Measurements from ENCODE around the gene PWP2.
"Not testable (repeated sequence)": the region's sequence is repeated elsewhere in the genome, so short reads cannot be mapped to it uniquely, and the experiment has no call there.

Gene PWP2

DNA sequence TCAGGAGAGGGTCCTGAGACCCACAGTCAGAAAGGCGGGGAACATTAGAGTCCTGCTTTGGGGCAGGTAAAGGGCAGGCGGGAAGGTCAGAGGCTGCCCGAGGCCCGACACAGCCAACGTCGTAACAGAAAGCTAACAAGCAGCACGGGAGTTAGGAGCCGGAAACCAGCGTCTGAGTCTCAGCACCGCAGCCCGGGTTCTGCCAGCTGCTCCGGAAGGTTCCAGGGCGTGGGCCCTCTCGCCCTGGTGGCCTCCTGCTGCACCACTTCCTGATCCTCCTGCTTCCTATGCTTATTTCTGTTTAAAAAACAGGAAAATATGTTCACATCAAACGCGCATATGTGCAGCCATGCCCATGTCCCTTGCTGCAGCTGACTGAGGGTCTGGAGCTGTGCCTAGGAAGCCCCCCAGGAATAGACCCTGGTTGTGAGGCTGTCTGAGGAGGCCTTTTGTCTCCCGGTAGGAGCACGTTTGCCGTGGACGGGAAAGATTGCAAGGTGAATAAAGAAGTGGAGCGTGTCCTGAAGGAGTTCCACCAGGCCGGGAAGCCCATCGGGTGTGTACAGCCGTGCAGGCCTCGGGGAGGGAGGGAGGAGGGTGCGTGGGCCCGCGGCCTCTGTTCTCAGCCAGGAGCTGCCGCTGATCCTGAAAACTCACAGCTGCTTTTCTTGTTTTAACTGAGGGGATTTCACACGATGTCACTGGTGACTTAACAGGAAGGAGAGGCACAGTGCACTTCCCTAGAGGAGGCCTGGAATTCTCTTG lies 32.8 kb downstream of the PWP2 start:
- DNase-seq = not testable (repeated sequence)

DNA sequence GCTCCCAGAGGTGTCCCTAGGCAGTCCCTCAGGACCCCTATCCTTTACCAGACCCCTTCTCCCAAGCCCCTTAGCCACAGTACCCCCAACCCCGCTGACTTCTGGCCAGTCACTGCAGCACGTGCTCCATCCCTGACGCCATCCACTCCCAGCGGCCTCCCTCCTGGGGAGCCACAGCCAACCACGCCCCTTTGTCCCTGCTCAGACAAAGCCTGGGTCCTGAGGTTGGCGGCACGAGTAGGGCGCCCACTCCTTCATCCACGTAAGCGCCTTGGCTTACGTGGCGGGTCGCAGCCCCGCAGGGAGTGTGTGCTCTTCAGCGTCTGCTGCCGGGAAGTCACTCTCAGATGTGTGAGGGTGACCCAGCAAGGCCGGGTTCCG lies 33.3 kb downstream of the PWP2 start:
- not testable (repeated sequence) for DNase-seq

- not testable (repeated sequence) for DNase-seq
Observed at GRCh38 chr21:44142470-44142869, 35.3 kb downstream of the PWP2 start.

DNA sequence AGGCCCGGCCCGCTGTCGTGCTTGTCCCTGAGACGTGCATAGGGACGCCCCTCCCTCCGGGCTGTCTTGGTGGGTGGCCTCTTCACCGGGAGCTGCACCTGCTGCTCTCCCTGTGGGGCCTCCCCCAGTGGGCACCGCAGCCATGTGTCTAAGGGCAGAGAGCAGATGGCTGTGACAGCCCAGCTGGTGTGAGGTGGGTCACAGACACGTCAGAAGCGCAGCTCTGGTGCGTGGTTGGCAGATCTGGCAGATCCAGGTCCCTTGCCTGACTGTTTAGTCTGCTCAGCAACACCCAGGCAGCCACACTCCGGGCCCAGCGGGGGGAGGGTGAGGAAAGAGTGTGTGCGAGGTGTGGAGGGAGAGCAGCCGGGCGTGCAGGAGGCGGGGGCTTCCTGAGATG lies 36.2 kb downstream of the PWP2 start:
- DNase-seq = not testable (repeated sequence)

DNA sequence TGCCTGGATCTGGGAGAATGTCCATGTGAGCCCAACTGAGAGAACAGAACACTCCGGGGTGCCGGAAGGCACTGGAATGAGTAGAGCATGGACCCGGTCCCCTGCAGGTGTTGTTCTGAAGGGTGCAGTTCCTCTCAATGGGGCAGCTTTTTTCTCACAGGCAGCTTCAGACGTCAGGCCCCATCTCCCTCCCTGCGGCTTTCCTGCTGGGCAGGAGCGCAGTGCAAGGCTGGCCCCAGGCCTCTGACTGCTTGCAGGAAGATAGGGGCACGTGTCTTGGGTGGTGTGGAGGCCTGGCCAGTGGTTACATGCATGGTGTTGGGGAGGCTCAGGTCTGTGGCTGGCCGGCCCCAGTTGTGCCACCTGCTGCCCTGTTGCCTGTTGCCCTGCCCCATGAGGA lies 36.8 kb downstream of the PWP2 start:
- not testable (repeated sequence) for DNase-seq

GRCh38 chr21:44144784-44145602 lies 37.8 kb downstream of the PWP2 start:
- DNase-seq = not testable (repeated sequence)

- not testable (repeated sequence) for DNase-seq
Observed at GRCh38 chr21:44145616-44146015, 38.4 kb downstream of the PWP2 start.

- not testable (repeated sequence) for DNase-seq
Observed at GRCh38 chr21:44147108-44147507, 39.9 kb downstream of the PWP2 start.

DNA sequence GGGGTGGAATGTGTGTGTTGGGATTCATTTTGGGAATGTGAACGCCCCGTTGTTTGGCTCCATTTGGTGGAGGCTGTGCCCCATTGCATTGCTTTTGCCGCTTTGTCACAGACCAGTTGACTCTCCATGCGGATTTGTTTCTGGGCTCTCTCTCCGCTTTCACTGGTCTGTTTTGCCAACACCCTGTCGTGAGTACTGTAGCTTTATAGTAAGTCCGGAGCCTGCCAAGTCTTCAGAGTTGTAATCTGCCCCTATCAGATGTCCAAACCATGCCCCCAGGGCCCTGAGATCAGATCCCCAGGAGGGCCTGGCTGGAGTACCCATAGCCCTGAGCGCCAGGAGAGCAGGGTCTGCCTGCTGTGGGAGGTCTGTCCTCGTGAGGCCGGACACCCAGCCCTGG lies 43.1 kb downstream of the PWP2 start:
- DNase-seq = not testable (repeated sequence)

DNA sequence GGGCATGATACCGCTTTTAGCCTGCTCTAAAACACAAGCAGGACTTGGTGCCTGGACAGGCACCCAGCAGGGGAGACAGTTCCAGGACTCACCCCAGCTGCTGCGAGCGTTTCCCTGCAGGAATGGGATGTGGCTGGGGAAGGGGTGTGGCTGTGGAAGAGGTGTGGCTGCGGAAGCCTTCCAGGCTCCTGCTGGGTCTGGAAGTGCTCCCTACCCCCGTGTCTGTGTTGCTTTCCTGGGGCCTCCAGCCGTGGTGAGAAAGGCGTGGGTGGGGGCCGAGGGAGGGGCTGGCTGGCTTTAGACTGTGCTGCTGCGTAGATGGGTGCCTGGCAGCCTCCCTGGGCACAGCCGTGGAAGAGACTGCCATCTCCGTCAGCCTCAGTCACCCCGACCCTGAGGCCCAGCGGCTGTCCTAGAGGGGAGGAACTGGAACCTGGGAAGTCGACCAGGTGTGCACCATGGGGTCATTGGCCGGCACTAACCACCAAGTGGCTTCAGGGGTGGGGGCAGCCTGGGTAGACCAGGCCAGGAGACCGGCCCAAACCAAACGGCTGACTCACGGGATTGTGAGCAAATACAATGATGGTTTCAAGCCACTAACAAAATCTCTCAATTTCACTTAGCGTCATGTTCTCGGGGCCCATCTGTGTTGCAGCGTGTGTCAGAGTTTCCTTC lies 46.2 kb downstream of the PWP2 start:
- not testable (repeated sequence) for DNase-seq

DNA sequence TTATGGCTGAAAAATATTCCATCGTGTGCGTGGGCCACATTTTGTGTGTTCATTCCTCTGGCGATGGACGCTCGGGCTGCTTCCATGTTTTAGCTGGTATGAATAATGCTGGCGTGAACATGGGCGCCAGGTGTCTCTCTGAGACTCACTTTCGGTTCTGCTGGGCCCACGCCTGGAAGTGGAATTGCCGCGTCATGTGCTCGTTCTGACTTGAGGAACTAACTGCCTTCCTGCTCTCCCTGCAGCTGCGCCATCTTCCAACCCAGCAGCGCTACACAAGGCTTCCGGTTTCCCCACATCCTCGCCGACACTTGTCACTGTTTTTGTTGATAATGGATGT lies 46.7 kb downstream of the PWP2 start:
- not testable (repeated sequence) for DNase-seq

- not testable (repeated sequence) for DNase-seq
Observed at GRCh38 chr21:44154816-44155230, 47.6 kb downstream of the PWP2 start.

GRCh38 chr21:44155231-44155993 lies 48.2 kb downstream of the PWP2 start:
- not testable (repeated sequence) for DNase-seq

DNA sequence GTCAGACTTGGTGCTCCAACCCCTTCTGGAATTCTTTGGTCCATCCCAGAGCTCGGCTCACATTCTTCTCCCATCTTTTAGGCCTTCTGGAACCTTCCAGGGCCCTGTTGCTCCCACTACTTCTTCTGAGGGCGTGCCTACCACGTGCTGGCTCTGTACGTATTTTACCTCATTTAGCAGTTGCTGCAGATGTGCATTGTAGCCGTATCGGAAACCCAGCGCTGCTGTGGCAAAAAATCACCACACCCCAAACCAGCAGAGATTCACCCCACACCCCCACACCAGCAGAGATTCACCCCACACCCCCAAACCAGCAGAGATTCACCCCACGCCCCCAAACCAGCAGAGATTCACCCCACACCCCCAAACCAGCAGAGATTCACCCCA lies 48.8 kb downstream of the PWP2 start:
- DNase-seq = not testable (repeated sequence)

GRCh38 chr21:44157439-44158081 lies 50.4 kb downstream of the PWP2 start:
- not testable (repeated sequence) for DNase-seq

DNA sequence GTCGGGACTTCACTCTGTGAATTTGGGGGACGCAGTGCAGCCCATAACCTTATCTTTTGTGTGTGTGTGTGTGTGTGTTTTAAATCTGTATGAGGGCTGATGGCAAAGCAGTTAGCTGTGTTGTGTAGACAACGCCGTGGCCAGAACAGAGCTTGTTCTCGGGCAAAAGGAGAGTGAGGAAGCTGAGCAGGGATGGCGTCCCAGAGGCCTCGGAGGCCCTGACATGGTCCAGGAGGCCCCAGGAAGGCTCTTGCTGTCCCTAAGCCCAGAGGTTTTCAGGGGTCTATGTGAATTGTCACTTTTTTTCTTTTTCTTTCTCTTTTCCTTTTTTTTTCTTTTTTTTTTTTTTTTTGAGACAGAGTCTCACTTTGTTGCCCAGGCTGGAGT lies 50.9 kb downstream of the PWP2 start:
- not testable (repeated sequence) for DNase-seq

- not testable (repeated sequence) for DNase-seq
Observed at GRCh38 chr21:44159349-44160297, 52.4 kb downstream of the PWP2 start.

DNA sequence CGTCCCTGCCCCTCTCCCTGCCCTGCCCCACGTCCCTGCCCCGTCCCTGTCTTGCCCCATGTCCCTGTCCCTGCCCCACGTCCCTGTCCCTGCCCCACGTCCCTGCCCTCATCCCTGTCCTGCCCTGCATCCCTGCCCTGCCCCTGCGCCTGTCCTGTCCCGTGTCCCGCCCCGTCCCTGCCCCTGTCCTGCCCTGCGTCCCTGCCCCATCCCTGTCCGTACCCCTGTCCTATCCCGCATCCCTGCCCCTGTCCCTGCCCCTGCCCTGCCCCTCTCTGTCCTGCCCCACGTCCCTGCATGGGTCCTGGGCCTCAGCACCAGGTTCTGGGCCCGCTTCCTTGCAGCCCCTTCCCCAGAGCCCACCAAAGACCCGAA lies 53.1 kb downstream of the PWP2 start:
- not testable (repeated sequence) for DNase-seq

DNA sequence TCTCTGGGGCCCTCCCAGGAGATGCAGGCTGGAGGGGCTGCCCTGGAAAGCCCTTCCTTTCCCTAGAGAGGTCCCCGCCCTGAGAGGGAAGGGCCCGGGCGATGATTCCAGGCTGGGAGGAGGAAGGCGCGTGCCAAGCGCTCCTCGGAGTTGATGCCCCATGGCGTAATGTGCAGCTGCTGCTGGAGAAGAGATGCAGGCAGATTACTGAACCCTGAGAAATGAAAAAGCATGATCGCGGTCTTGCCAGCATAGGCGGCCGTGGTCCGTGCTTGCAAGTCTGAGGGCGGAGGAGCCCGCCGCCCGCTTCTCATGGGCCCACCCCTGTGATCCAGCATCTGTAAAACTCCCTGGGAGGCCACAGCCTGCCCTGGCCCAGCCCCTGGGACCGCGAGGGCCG lies 53.6 kb downstream of the PWP2 start:
- not testable (repeated sequence) for DNase-seq

- DNase-seq = not testable (repeated sequence)
Observed at GRCh38 chr21:44163167-44163653, 56.0 kb downstream of the PWP2 start.

- not testable (repeated sequence) for DNase-seq
Observed at GRCh38 chr21:44165933-44166332, 58.7 kb downstream of the PWP2 start.
